HG03457 (cell line): Measurements from ENCODE around the gene TMEM52.

ENCODE experiments used
- ATAC-seq: cut with Tn5 transposase; IDR thresholded peaks from one replicate; pipeline ENCODE4 v1.9.1; 2021; ENCODE audit warnings: moderate number of reproducible peaks; ENCODE audit not compliant: unreplicated experiment

The TMEM52 gene

GRCh38 chr1:1928231-1929101 lies 9.4 kb upstream of the TMEM52 start:
- no peak for ATAC-seq

- ATAC-seq: no peak
Measured at GRCh38 chr1:1927751-1928150, 8.7 kb upstream of the TMEM52 start.

- no peak for ATAC-seq
Measured at GRCh38 chr1:1926886-1927660, 8.0 kb upstream of the TMEM52 start.

GRCh38 chr1:1926346-1926811 lies 7.3 kb upstream of the TMEM52 start:
- no peak for ATAC-seq

- ATAC-seq: no peak
Measured at GRCh38 chr1:1925437-1926345, 6.6 kb upstream of the TMEM52 start.

GRCh38 chr1:1924849-1925248 lies 5.8 kb upstream of the TMEM52 start:
- ATAC-seq: no peak

GRCh38 chr1:1924386-1924785 lies 5.3 kb upstream of the TMEM52 start:
- ATAC-seq: no peak

- no peak for ATAC-seq
Measured at GRCh38 chr1:1922956-1923833, 4.1 kb upstream of the TMEM52 start.

- ATAC-seq: no peak
Measured at GRCh38 chr1:1922702-1922955, 3.5 kb upstream of the TMEM52 start.

GRCh38 chr1:1921901-1922701 lies 3.0 kb upstream of the TMEM52 start:
- no peak for ATAC-seq

GRCh38 chr1:1921459-1921862 lies 2.4 kb upstream of the TMEM52 start:
- no peak for ATAC-seq

- no peak for ATAC-seq
Measured at GRCh38 chr1:1920608-1921458, 1.8 kb upstream of the TMEM52 start.

- no peak for ATAC-seq
Measured at GRCh38 chr1:1920057-1920607, 1.1 kb upstream of the TMEM52 start.

- peak; percentile 57 for ATAC-seq
Measured at GRCh38 chr1:1919304-1920056, 401 bp upstream of the TMEM52 start.

GRCh38 chr1:1917995-1918900 lies 831 bp downstream of the TMEM52 start:
- ATAC-seq: no peak

- ATAC-seq: no peak
Measured at GRCh38 chr1:1917304-1917976, 1.6 kb downstream of the TMEM52 start.
